Left ventricle myocardium inferior (tissue), 1 donor: ENCODE measurements around the gene QPCT. TPM values are rescaled to one million over a fixed set of nuclear protein-coding genes. Genes with fewer than 3 reads are reported as not detected.

Source experiments
- DNase-seq: peaks from one replicate; pipeline ENCODE4 v3.0.0-alpha.2; 2020
- H3K27ac ChIP-seq: fragments of 200-600 bp; replicated peaks from 2 replicates; pipeline ENCODE4 v1.8.0; 2021
- H3K27me3 ChIP-seq: fragments of 200-600 bp; 2 replicates; pipeline ENCODE4 v1.8.0; 2021; ENCODE audit warnings: low read depth
- H3K36me3 ChIP-seq: fragments of 200-600 bp; 2 replicates; pipeline ENCODE4 v1.8.0; 2021
- H3K4me1 ChIP-seq: fragments of 200-600 bp; 2 replicates; pipeline ENCODE4 v1.8.0; 2021
- H3K4me3 ChIP-seq: fragments of 200-600 bp; 2 replicates; pipeline ENCODE4 v1.8.0; 2021; ENCODE audit warnings: mild to moderate bottlenecking, moderate library complexity
- H3K9me3 ChIP-seq: fragments of 200-600 bp; replicated peaks from 2 replicates; pipeline ENCODE4 v1.8.0; 2021
- CTCF ChIP-seq: fragments of 200-600 bp; IDR thresholded peaks from 2 replicates; pipeline ENCODE4 v1.8.0; 2021; ENCODE audit warnings: antibody characterized with exemption, mild to moderate bottlenecking, borderline replicate concordance
- intact Hi-C: fragments of 100-400 bp; cut with micrococcal nuclease; formaldehyde crosslinking; loops from one replicate; pipeline ENCODE4 v1.11.0; 2022
- total RNA-seq: library from RNA; stranded (reverse); fragmentation: NEBNext Ultra II Directional; extraction: Animal tissue kit (Norgen Biotek cat#: 25700); gene quantifications from one replicate; pipeline ENCODE4 v1.2.1, GENCODE V29; 2021
- donor health status: DM: no; HTN: yes; CAD: no; lungs with severe emphysema.

Gene QPCT
- total RNA-seq, 1 donor from 2014 or later: 2.0 TPM

- peaks cover 48% of the 10 kb centered on the region for H3K4me1 ChIP-seq
- no peaks in the 10 kb centered on the region for H3K36me3 ChIP-seq
- intact Hi-C loops: no loop called here
- TF ChIP-seq CTCF: no peak
- no peaks in the 10 kb centered on the region for H3K27me3 ChIP-seq
- DNase-seq: no peak
- H3K27ac ChIP-seq: peak overlapping the region; percentile 93
- H3K9me3 ChIP-seq: no peaks in the 10 kb centered on the region
- H3K4me3 ChIP-seq: peak overlapping the region; percentile 89
Observed at GRCh38 chr2:37325625-37326071, 18.8 kb upstream of the QPCT start.

GRCh38 chr2:37326285-37326684, 18.1 kb upstream of the QPCT start:
- peak overlapping the region; percentile 89 for H3K4me3 ChIP-seq
- intact Hi-C loops: no loop called here
- no peaks in the 10 kb centered on the region for H3K9me3 ChIP-seq
- H3K27me3 ChIP-seq: no peaks in the 10 kb centered on the region
- TF ChIP-seq CTCF: no peak
- no peaks in the 10 kb centered on the region for H3K36me3 ChIP-seq
- peak overlapping the region; percentile 93 for H3K27ac ChIP-seq
- DNase-seq: no peak
- peaks cover 43% of the 10 kb centered on the region for H3K4me1 ChIP-seq

- no peak for TF ChIP-seq CTCF
- peak overlapping the region; percentile 89 for H3K4me3 ChIP-seq
- no peaks in the 10 kb centered on the region for H3K9me3 ChIP-seq
- H3K36me3 ChIP-seq: no peaks in the 10 kb centered on the region
- peaks cover 35% of the 10 kb centered on the region for H3K4me1 ChIP-seq
- no peaks in the 10 kb centered on the region for H3K27me3 ChIP-seq
- H3K27ac ChIP-seq: peak overlapping the region; percentile 93
- DNase-seq: no peak
- intact Hi-C loops: no loop called here
Observed at GRCh38 chr2:37326866-37327634, 17.4 kb upstream of the QPCT start.

DNA sequence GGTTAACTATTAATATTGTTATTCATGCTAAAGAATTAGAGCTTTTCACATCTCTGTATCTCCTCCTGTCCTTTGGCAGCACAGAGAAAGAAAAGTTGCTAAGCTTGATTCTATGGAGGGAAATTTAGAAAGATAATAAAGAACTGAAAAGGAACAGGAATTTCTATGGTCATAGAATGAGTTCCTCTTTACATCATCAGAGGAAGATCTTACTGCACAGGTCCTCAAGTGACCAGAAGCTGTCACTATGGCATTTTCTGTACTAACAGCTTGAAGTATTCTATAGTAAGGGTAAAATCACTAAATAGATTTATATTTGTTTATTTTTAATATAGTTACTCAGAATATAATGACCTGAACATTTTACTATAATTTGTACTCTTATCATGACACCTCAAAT, 13.7 kb upstream of the QPCT start:
- Histone ChIP-seq H3K4me3 (no peak overlapping the region), H3K4me1 (peaks cover 4% of the 10 kb centered on the region), H3K36me3 (no peaks in the 10 kb centered on the region), H3K27ac (no peak overlapping the region), H3K9me3 (no peaks in the 10 kb centered on the region), H3K27me3 (no peaks in the 10 kb centered on the region)
- no peak for DNase-seq
- no peak for TF ChIP-seq CTCF
- intact Hi-C loops: no loop called here

- H3K27me3 ChIP-seq: no peaks in the 10 kb centered on the region
- H3K27ac ChIP-seq: no peak overlapping the region
- TF ChIP-seq CTCF: no peak
- DNase-seq: no peak
- H3K4me3 ChIP-seq: no peak overlapping the region
- no peaks in the 10 kb centered on the region for H3K36me3 ChIP-seq
- no peaks in the 10 kb centered on the region for H3K9me3 ChIP-seq
- H3K4me1 ChIP-seq: no peaks in the 10 kb centered on the region
- intact Hi-C loops: no loop called here
Observed at GRCh38 chr2:37332560-37332959, 11.9 kb upstream of the QPCT start.
